WTC11 (cell line): ENCODE measurements around the gene TRIM2.

Source experiments
- CTCF ChIP-seq: fragments of 200-600 bp; IDR thresholded peaks from 2 replicates; pipeline ENCODE4 v1.8.0; 2022; ENCODE audit warnings: antibody characterized with exemption
- FOXJ3 ChIP-seq: sonication (generic); formaldehyde crosslinking; IDR thresholded peaks from 2 replicates; pipeline ENCODE4 v1.9.0; 2021; ENCODE audit warnings: missing genetic modification reagents, mild to moderate bottlenecking, borderline replicate concordance
- MAX ChIP-seq: sonication (generic); formaldehyde crosslinking; IDR thresholded peaks from 2 replicates; pipeline ENCODE4 v1.8.0; 2022; ENCODE audit warnings: mild to moderate bottlenecking, missing genetic modification reagents
- ZNF121 ChIP-seq: sonication (generic); formaldehyde crosslinking; IDR thresholded peaks from 2 replicates; pipeline ENCODE4 v1.8.0; 2023; ENCODE audit warnings: missing genetic modification reagents
- ZNF317 ChIP-seq: sonication (generic); formaldehyde crosslinking; IDR thresholded peaks from 2 replicates; pipeline ENCODE4 v1.8.1; 2023; ENCODE audit warnings: low read depth, mild to moderate bottlenecking, moderate library complexity, missing genetic modification reagents, borderline replicate concordance
- TF ChIP-seq, protein P1 (sequence below): sonication (generic); formaldehyde crosslinking; IDR thresholded peaks from 2 replicates; pipeline ENCODE4 v1.8.0; 2023; ENCODE audit warnings: missing genetic modification reagents
- TF ChIP-seq, protein P2 (sequence below): sonication (generic); formaldehyde crosslinking; IDR thresholded peaks from 2 replicates; pipeline ENCODE4 v1.8.1; 2023; ENCODE audit warnings: mild to moderate bottlenecking, missing genetic modification reagents, moderate library complexity
- TF ChIP-seq, protein P3 (sequence below): sonication (generic); formaldehyde crosslinking; IDR thresholded peaks from 2 replicates; pipeline ENCODE4 v1.8.1; 2022; ENCODE audit warnings: low read depth, missing genetic modification reagents, borderline replicate concordance

- TF ChIP-seq FOXJ3 (CRISPR knock-in tag) (no peak), CTCF (no peak), ZNF121 (CRISPR knock-in tag) (no peak), MAX (CRISPR knock-in tag) (no peak), ZNF317 (no peak)
- TF ChIP-seq, protein P1, sequence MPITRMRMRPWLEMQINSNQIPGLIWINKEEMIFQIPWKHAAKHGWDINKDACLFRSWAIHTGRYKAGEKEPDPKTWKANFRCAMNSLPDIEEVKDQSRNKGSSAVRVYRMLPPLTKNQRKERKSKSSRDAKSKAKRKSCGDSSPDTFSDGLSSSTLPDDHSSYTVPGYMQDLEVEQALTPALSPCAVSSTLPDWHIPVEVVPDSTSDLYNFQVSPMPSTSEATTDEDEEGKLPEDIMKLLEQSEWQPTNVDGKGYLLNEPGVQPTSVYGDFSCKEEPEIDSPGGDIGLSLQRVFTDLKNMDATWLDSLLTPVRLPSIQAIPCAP (CRISPR knock-in tag): no peak
- TF ChIP-seq, protein P2, sequence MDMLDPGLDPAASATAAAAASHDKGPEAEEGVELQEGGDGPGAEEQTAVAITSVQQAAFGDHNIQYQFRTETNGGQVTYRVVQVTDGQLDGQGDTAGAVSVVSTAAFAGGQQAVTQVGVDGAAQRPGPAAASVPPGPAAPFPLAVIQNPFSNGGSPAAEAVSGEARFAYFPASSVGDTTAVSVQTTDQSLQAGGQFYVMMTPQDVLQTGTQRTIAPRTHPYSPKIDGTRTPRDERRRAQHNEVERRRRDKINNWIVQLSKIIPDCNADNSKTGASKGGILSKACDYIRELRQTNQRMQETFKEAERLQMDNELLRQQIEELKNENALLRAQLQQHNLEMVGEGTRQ (CRISPR knock-in tag): no peak
- TF ChIP-seq, protein P3, sequence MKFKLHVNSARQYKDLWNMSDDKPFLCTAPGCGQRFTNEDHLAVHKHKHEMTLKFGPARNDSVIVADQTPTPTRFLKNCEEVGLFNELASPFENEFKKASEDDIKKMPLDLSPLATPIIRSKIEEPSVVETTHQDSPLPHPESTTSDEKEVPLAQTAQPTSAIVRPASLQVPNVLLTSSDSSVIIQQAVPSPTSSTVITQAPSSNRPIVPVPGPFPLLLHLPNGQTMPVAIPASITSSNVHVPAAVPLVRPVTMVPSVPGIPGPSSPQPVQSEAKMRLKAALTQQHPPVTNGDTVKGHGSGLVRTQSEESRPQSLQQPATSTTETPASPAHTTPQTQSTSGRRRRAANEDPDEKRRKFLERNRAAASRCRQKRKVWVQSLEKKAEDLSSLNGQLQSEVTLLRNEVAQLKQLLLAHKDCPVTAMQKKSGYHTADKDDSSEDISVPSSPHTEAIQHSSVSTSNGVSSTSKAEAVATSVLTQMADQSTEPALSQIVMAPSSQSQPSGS (CRISPR knock-in tag): no peak
These were observed 35.2 kb downstream of the TRIM2 start for GRCh38 chr4:153239409-153239808.
